DND-41 (cell line): Measurements from ENCODE around the gene CHD1.
A peak's percentile ranks its signal among the peaks of the same experiment; 100 is the strongest.

Experiments used
- ATAC-seq: fragments of 200-7000 bp; cut with Tn5 transposase; 3 replicates; pipeline ENCODE4 v1.9.1; 2021; ENCODE audit warnings: low read depth; ENCODE audit not compliant: insufficient read depth
- DNase-seq: peaks from one replicate; pipeline ENCODE4 v3.0.0-alpha.2; 2020
- H2AFZ ChIP-seq: 2 replicates; pipeline ENCODE4 v1.6.0; 2012; ENCODE audit warnings: low read depth, low read length
- H3K27ac ChIP-seq: 2 replicates; pipeline ENCODE4 v1.5.1; 2012; ENCODE audit warnings: low read length, inconsistent platforms
- H3K27me3 ChIP-seq: fragments of 200-600 bp; sonication (generic); 2 replicates; pipeline ENCODE4 v1.6.0; 2012; ENCODE audit warnings: low read length, mild to moderate bottlenecking, inconsistent platforms; ENCODE audit not compliant: insufficient read depth, poor library complexity
- H3K36me3 ChIP-seq: 2 replicates; pipeline ENCODE4 v1.5.1; 2012; ENCODE audit warnings: low read length, inconsistent platforms; ENCODE audit not compliant: insufficient read depth
- H3K4me1 ChIP-seq: 2 replicates; pipeline ENCODE4 v1.5.1; 2012; ENCODE audit warnings: mild to moderate bottlenecking, low read length; ENCODE audit not compliant: insufficient read depth
- H3K4me2 ChIP-seq: 2 replicates; pipeline ENCODE4 v1.6.0; 2012; ENCODE audit warnings: mild to moderate bottlenecking, moderate library complexity, low read length, inconsistent platforms; ENCODE audit not compliant: insufficient read depth
- H3K4me3 ChIP-seq, 2 experiments: fragments of 200-600 bp in 1 of 2; shearing (Covaris generic) in 1 of 2; 2 replicates each; pipeline ENCODE4 v1.5.1; 2012 to 2016; ENCODE audit warnings: inconsistent platforms in 2 of 2, low read length in 2 of 2, mild to moderate bottlenecking in 2 of 2, low read depth in 1 of 2, moderate library complexity in 1 of 2
- H3K79me2 ChIP-seq: 2 replicates; pipeline ENCODE4 v1.6.0; 2012; ENCODE audit warnings: low read length, inconsistent platforms; ENCODE audit not compliant: insufficient read depth
- H3K9ac ChIP-seq: 2 replicates; pipeline ENCODE4 v1.6.0; 2012; ENCODE audit warnings: low read depth, mild to moderate bottlenecking, inconsistent platforms, low read length, moderate library complexity
- H3K9me3 ChIP-seq: 2 replicates; pipeline ENCODE4 v1.5.1; 2012; ENCODE audit warnings: low read length, moderate library complexity, mild to moderate bottlenecking, inconsistent platforms; ENCODE audit not compliant: insufficient read depth, severe bottlenecking
- H4K20me1 ChIP-seq: 2 replicates; pipeline ENCODE4 v1.6.0; 2012; ENCODE audit warnings: low read length; ENCODE audit not compliant: insufficient read depth
- CTCF ChIP-seq: IDR thresholded peaks from 2 replicates; pipeline ENCODE4 v1.5.1; 2012; ENCODE audit warnings: borderline replicate concordance, low read length, moderate library complexity, mild to moderate bottlenecking; ENCODE audit not compliant: poor library complexity, severe bottlenecking; ENCODE audit errors: extremely low read depth
- EZH2 ChIP-seq: IDR thresholded peaks from 3 replicates; pipeline ENCODE4 v1.6.1; 2012; ENCODE audit warnings: borderline replicate concordance, low read depth, mild to moderate bottlenecking, moderate library complexity, low read length, inconsistent platforms; ENCODE audit not compliant: severe bottlenecking

The CHD1 gene

GRCh38 chr5:98975682-98976407 is 47.0 kb upstream of the CHD1 start:
- no peak overlapping the region for H2AFZ ChIP-seq
- ATAC-seq = peak; percentile 48; the same call in 1 of the 3 replicates
- no peaks in the 10 kb centered on the region for H3K27me3 ChIP-seq
- H4K20me1 ChIP-seq = no peaks in the 10 kb centered on the region
- no peak overlapping the region for H3K4me2 ChIP-seq
- no peaks in the 10 kb centered on the region for H3K4me1 ChIP-seq
- no peaks in the 10 kb centered on the region for H3K9me3 ChIP-seq
- TF ChIP-seq EZH2 (no peak), CTCF (no peak)
- H3K4me3 ChIP-seq = no peak overlapping the region
- H3K9ac ChIP-seq = no peak overlapping the region
- no peak overlapping the region for H3K27ac ChIP-seq
- no peaks in the 10 kb centered on the region for H3K79me2 ChIP-seq
- H3K36me3 ChIP-seq = no peaks in the 10 kb centered on the region
- no peak for DNase-seq

GRCh38 chr5:98975223-98975622 is 46.4 kb upstream of the CHD1 start:
- H3K4me3 ChIP-seq = no peak overlapping the region
- no peaks in the 10 kb centered on the region for H3K4me1 ChIP-seq
- H3K27ac ChIP-seq = no peak overlapping the region
- DNase-seq (no peak), ATAC-seq (no peak)
- no peak overlapping the region for H3K9ac ChIP-seq
- H3K36me3 ChIP-seq = no peaks in the 10 kb centered on the region
- H3K27me3 ChIP-seq = no peaks in the 10 kb centered on the region
- H3K79me2 ChIP-seq = no peaks in the 10 kb centered on the region
- H2AFZ ChIP-seq = no peak overlapping the region
- H3K9me3 ChIP-seq = no peaks in the 10 kb centered on the region
- no peak overlapping the region for H3K4me2 ChIP-seq
- no peak for TF ChIP-seq EZH2
- TF ChIP-seq CTCF = no peak
- H4K20me1 ChIP-seq = no peaks in the 10 kb centered on the region

- Histone ChIP-seq H3K27ac (no peak overlapping the region), H3K4me2 (no peak overlapping the region), H4K20me1 (no peaks in the 10 kb centered on the region), H3K4me1 (no peaks in the 10 kb centered on the region), H3K36me3 (no peaks in the 10 kb centered on the region), H2AFZ (no peak overlapping the region), H3K79me2 (no peaks in the 10 kb centered on the region), H3K4me3 (no peak overlapping the region), H3K27me3 (no peaks in the 10 kb centered on the region), H3K9ac (no peak overlapping the region), H3K9me3 (peaks cover 3% of the 10 kb centered on the region)
- no peak for ATAC-seq
- DNase-seq = no peak
- no peak for TF ChIP-seq CTCF
- no peak for TF ChIP-seq EZH2
Observed at GRCh38 chr5:98969400-98969799, 40.6 kb upstream of the CHD1 start.
